GM19328 (cell line): ENCODE measurements around the gene SMAD7.
"Not testable (repeated sequence)": the region's sequence is repeated elsewhere in the genome, so short reads cannot be mapped to it uniquely, and the experiment has no call there.

Source experiments
- ATAC-seq: cut with Tn5 transposase; IDR thresholded peaks from one replicate; pipeline ENCODE4 v1.9.1; 2021; ENCODE audit warnings: mild to moderate bottlenecking, moderate library complexity; ENCODE audit not compliant: unreplicated experiment

SMAD7 gene

GRCh38 chr18:48885924-48886400, 64.8 kb downstream of the SMAD7 start:
- no peak for ATAC-seq

DNA sequence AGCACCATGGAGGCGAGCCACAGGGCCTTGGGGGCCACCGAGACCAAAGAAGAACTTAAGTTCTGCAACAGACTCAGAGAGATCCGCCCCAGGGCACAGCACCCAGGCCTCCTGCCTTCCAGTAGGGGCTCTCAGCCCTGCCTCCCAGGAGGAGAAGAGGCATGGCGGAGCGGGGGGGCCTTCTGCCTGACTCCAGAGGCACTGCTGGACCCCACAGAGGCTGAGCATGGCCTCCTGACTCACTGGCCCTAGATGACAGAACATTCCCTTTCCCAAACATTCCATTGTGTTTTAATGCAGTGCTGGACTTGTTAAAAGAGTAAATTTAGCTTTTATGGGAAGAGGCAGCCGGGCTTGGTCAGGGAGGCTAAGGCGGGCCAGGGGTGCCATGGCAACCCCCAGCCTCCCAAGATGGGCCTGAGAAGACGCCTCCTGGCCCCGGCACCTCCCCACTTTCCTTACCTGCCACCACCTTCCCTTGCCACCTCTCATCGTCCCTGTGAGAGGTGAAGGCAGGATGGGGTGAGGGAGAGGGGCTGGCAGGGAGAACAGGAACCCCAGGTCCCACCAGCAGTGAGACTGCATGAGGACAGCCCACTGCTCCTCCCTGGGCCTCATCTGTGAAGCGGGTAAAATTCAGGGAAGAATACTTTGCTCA, 65.4 kb downstream of the SMAD7 start:
- no peak for ATAC-seq

DNA sequence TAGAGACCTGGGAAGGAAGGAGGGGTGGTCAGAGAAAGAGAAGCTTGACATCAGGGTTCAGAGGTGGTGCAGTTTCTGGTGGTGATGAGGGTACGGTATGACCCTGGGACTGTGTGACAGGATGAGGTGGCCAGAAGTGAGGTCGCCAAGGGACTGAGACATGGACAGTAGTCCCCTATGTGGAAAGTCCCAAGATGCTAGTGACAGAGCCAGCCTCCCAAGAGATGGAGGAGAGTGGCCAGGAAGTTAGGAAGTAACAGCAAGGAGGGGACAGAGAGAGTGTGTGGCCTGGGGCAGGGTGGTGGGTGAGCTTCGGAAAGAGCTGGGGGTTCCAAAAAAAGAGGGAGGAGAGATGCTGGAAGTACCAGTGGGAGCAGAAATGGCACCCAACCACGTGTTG, 66.0 kb downstream of the SMAD7 start:
- ATAC-seq = no peak

DNA sequence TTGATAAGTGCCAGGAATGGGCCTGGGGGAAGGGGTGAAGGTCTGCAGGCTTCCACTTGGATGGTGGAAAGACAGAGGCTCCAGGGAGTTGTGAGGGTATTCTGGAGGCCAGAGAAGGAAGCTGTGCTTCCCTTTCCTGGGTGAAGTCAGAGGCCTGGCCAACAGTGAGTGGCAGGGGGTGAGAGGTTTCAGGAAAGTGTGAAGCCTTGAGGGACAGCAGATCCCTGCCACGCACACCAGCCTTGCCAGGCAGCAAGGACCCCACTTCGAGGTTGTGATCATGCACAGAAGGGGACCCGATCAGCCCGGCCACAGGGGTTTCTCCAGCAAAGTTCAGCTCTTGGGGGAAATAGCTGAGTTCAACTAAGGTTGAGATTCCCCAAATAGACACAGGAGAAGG, 66.5 kb downstream of the SMAD7 start:
- ATAC-seq = no peak

DNA sequence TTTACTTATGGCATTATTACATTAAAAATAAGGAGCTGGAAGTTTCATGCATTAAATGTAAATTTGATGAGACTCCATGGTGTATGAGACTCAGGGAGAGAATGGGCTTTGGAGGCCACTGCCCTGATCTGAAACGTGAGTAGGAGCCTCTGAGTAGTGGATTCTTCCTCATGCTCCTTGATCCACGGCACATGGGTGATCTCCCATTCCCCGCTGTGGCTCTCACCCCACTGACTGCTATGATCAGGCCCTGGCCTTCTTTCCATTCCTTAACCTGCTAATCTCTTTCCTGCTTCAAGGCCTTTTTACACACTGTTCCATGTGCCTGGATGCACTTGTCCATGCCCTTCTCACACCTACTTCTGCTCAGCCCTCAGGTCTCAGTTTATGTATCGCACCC, 68.4 kb downstream of the SMAD7 start:
- no peak for ATAC-seq

DNA sequence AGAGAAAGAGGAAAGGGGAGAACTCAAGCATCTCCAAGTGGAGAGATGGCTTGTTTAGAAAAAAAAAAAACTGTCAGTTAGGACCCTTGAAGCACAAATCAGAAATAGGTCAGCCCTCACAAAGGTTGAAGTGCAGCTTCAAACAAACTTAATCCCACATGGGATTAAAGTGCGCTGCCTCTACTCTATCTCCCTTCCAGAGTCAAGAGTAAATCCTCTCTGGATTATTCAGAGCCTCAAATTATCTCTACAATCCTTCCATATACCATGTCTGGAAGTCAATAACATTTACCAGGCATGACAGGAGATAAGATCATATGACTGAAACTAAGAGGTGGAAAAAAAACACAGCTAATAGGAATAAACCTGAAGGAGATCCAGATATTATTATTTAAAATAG, 69.8 kb downstream of the SMAD7 start:
- no peak for ATAC-seq

- no peak for ATAC-seq
Measured at GRCh38 chr18:48879008-48879431, 71.7 kb downstream of the SMAD7 start.

DNA sequence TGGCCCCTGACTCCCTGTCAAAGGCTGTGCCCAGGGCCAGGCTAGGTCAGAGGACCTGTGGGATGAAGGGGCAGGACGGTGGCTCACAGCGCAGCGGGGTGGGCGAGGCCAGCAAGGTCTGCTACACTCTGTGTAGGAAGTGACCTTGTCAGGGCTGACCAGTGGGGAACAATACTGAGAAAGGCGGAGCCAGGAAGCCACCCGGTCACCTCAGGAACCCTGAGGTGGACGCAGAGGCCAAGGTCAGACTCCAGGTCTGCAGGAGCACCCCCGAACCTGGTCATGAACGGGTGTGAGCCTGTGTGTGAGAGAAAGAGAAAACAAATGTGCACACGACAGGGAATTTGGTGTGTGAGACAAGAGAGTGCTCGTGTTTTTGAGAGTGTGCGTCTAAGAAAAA, 72.3 kb downstream of the SMAD7 start:
- no peak for ATAC-seq

DNA sequence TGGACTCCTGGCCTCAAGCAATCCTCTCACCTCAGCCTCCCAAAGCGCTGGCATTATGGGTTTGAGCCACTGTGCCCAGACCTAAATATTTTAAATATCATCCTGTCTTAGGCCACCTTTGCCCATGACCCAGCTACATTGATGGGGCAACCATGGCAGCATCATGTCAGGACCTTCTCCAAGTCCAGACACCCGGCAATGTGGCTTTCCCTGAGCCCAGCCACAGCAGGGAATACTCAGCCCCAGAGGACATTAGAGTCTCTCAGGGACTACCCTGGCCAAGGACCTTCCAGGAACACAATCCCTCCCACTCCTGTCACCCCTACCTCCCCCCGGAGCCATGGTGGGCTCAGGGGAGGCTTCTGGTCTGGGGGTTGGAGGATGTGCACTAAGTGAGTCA, 72.8 kb downstream of the SMAD7 start:
- no peak for ATAC-seq

GRCh38 chr18:48876590-48876989, 74.2 kb downstream of the SMAD7 start:
- no peak for ATAC-seq

DNA sequence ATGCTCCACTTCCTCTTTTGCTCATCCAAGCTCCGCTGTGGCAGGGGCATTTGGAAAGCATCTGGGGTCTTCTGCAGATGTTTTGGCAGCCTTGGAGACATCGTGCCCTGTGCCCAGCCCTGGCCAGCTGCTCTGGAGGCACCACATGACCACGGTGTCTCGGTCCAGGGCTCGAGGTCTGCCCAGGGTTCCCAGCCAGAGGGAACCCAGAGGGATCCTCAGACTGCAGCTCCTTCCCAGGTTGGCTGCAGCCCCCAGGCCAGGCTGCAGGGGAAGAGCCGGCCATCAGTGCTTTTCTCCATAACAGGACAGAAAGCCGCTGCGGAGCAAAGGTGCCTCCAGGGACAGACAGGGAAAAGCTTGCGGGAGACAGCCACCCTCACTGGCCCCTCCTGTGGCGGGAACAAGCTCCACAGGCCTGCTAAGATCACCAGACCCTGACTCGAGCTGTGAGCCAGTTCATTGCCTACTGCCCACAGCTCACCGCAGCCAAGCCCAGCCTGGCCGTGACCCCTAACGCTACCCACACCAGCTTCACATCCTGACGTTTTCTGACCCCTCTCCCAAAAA, 74.7 kb downstream of the SMAD7 start:
- no peak for ATAC-seq

- ATAC-seq = no peak
Measured at GRCh38 chr18:48875314-48875941, 75.3 kb downstream of the SMAD7 start.

- ATAC-seq = no peak
Measured at GRCh38 chr18:48874701-48875162, 76.0 kb downstream of the SMAD7 start.

- ATAC-seq = no peak
Measured at GRCh38 chr18:48874233-48874632, 76.5 kb downstream of the SMAD7 start.

GRCh38 chr18:48872234-48873145, 78.3 kb downstream of the SMAD7 start:
- no peak for ATAC-seq

DNA sequence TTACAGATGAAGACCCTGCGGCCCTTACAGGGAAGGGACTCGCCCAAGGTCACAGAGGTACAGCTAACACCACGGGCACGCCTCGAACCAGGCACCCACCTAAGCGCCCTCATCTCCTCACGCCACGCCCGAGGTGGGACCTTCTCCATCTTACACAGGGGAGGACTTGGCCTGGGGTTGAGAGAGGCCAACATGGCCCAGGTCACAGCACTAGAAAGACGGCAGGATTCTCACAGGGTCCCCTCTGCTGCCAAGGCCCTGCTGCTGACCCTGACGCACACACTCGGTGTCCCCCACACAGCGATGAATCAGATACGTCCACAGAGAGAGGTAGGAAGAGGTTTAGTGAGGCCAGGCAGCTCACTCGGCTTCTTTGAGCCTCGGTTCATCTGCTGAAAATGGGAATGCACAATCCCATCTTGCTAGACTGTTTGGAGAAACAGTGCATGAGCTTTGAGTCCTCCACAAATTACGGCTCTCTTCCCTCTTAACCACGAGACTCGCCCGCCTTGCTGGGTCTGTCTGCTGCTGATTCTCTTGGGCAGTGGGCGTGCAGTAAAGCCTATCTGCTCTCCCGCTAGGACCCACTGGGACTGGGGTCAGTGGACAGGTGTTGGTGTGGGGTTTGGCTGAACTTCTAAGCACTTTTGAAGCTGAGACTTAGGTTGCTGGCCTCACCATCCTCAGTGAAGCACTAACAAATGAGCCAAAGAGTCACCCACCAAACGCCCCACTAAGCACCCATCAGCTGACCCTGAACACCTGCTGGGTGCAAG, 79.2 kb downstream of the SMAD7 start:
- no peak for ATAC-seq

DNA sequence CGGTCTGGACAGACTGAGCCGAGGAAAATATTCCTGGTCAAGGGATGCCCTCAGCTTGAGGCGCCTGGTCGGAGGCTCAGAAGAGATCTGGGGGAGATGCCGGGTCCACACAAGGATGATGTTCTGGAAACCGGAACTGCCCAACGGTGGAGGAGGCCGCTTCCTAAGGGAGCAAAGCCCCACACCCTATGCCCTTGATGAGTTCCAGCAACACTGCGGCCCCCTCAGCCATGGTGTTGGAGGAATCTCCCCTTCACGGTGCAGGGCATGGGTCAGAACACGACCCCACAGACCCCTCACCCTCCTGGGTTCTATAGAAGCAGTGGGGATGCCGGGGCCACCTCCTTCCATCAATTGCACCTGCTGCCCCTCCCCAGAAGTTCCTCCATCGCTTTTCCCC, 79.8 kb downstream of the SMAD7 start:
- ATAC-seq = not testable (repeated sequence)
